Caki2 (cell line): ENCODE measurements around the gene HOXA2. TPM values are rescaled to one million over a fixed set of nuclear protein-coding genes. Genes with fewer than 3 reads are reported as not detected.

Experiments used
- DNase-seq: peaks from one replicate; pipeline ENCODE4 v3.0.0-alpha.2; 2015; ENCODE audit warnings: low read depth
- in situ Hi-C: cut with HindIII; loops from 2 replicates; pipeline ENCODE4 v1.10.0; 2016; ENCODE audit warnings: low sequenced_read_pairs, low pct_unique_long_range_greater_than_20kb, mixed read lengths
- total RNA-seq: library from RNA; depleted of rRNA; stranded (reverse); fragments of >200 nt; shearing (Covaris generic); gene quantifications from 2 replicates; pipeline ENCODE4 v1.2.3, GENCODE V29; 2014; ENCODE audit warnings: low replicate concordance; rRNA removed

The HOXA2 gene
- total RNA-seq, 1 experiment from 2014 or later, result 0.30 TPM

DNA sequence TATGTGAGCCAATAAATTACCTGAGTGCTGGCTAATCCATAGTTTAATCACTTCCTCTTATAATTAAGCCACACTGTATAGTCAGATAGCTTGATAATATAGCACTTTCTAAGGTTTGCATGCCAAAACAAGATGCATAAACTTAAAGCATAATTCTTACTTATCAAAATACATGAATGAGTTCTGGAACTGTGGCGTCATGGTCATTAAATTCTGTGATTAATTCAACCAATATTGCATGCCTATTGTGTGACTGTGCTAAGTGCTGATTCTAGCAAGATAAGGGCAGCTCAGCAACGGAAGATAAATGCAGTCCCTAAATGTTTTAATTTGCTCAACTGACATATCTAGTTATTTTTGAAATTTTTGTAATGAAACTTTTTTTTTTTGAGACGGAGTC is 36.3 kb downstream of the HOXA2 start:
- in situ Hi-C loops, result no loop called here
- DNase-seq, result peak; percentile 83

DNA sequence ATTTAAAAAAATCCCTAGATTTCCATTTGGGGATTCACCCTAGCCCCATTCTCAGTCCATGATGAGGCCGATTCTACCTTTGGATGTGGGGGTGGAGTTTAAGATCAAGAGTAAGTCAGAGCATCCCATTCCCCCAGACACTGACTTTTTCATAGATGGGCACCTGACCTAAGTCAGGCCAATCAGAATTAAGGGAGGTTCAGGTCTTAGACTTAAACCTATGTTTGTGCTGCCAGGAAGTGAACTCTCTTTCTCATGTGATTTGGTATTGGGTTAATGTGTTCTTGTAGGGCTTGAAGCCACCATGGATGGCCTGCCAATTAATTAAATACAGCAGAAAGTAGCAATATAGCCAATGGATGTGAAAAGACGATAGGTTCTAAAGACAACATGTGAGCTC is 36.8 kb downstream of the HOXA2 start:
- in situ Hi-C loops, result no loop called here

GRCh38 chr7:27064661-27065060 is 37.8 kb downstream of the HOXA2 start:
- in situ Hi-C loops, result no loop called here
- no peak for DNase-seq

More for the DNA sequence above, 36.8 kb downstream of the HOXA2 start:
- DNase-seq, result no peak

GRCh38 chr7:27064159-27064558 is 38.3 kb downstream of the HOXA2 start:
- DNase-seq, result peak; percentile 33

DNA sequence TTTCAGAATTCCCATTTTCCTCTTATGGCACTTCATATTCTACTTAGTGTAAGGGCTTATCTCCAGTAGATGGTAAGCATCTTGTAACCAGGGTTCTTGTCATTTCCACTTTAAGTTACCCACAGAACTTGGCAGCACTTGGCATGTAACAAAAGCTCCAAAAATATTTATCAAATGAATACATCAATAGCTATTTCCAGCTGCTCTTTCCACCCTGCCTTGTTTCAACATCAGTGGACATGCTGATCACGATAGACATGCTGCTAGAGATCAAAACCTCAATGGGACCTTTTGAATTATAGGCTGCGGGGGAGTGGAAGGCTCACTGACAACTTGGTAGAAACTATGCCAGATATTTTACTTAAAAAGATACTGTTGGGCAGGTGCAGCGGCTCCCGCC is 39.5 kb downstream of the HOXA2 start:
- DNase-seq, result no peak
- in situ Hi-C loops, result no loop called here

More at GRCh38 chr7:27064159-27064558, 38.3 kb downstream of the HOXA2 start:
- in situ Hi-C loops, result no loop called here

GRCh38 chr7:27053153-27053552 is 49.3 kb downstream of the HOXA2 start:
- no peak for DNase-seq
- in situ Hi-C loops, result no loop called here

DNA sequence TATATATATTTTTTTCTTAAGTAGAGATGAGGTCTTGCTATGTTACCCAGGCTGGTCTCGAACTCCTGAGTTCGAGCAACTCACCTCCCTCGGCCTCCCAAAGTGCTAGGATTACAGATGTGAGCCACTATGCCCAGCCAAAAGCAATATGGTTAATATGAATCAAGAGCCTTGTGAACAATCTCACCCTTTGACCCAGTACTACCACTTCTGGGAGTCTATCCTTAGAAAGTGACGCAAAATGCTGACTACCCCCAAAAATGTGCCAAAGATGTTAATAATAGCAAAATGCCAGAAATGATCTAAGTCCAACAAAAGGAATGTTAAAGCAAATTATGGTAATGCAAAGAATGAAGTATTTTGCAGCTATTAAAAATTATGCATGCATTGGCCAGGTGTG is 51.0 kb downstream of the HOXA2 start:
- in situ Hi-C loops, result no loop called here
- no peak for DNase-seq

Other genes with a start within 250 kb of the HOXA2 start
- gene SKAP2, start 238.1 kb downstream of the HOXA2 start, total RNA-seq, result 43.8 and 49.3 TPM in 2 replicates
- gene HOXA1, start 6.7 kb downstream of the HOXA2 start, total RNA-seq, result 0.38 and 3.9 TPM in 2 replicates
- gene HOXA4, start 28.1 kb upstream of the HOXA2 start, total RNA-seq, result 5.6 and 10.3 TPM in 2 replicates
- 53.0 and 130 TPM in 2 replicates for gene HOXA5, start 41.0 kb upstream of the HOXA2 start, total RNA-seq
- 0.96 and 1.2 TPM in 2 replicates for gene HOXA6, start 45.1 kb upstream of the HOXA2 start, total RNA-seq
- gene HOXA3, start 49.9 kb upstream of the HOXA2 start, total RNA-seq, result 3.3 and 32.9 TPM in 2 replicates
- gene HOXA7, start 54.0 kb upstream of the HOXA2 start, total RNA-seq, result 5.1 TPM in 1 of 2 replicates, not detected in the other
- gene HOXA9, start 62.9 kb upstream of the HOXA2 start, total RNA-seq, result 46.9 and 62.2 TPM in 2 replicates
- 22.1 and 31.5 TPM in 2 replicates for gene HOXA10, start 71.6 kb upstream of the HOXA2 start, total RNA-seq
- gene HOXA11, start 82.5 kb upstream of the HOXA2 start, total RNA-seq, result not detected in 2 replicates
- gene HOXA13, start 97.4 kb upstream of the HOXA2 start, total RNA-seq, result 0.70 and 1.2 TPM in 2 replicates
- not detected in 2 replicates for gene EVX1, start 140.1 kb upstream of the HOXA2 start, total RNA-seq